GM21526 (cell line): Measurements from ENCODE around the gene U2AF1.
"Not testable (repeated sequence)": the region's sequence is repeated elsewhere in the genome, so short reads cannot be mapped to it uniquely, and the experiment has no call there.

Source experiments
- ATAC-seq: cut with Tn5 transposase; IDR thresholded peaks from one replicate; pipeline ENCODE4 v1.9.1; 2021; ENCODE audit warnings: moderate library complexity; ENCODE audit not compliant: unreplicated experiment, low FRiP score

The U2AF1 gene

GRCh38 chr21:43082587-43083300 lies 24.6 kb downstream of the U2AF1 start:
- not testable (repeated sequence) for ATAC-seq

GRCh38 chr21:43076643-43077042 lies 30.7 kb downstream of the U2AF1 start:
- ATAC-seq: not testable (repeated sequence)

GRCh38 chr21:43076023-43076637 lies 31.2 kb downstream of the U2AF1 start:
- not testable (repeated sequence) for ATAC-seq

- ATAC-seq: not testable (repeated sequence)
Measured at GRCh38 chr21:43075170-43076022, 32.0 kb downstream of the U2AF1 start, which contains the start of gene CBS. Gene CBS (minus strand): TSS chr21:43075835. CDS start chr21:43072193, 3,642 bp downstream.

GRCh38 chr21:43074401-43075169 lies 32.8 kb downstream of the U2AF1 start:
- ATAC-seq: not testable (repeated sequence)

GRCh38 chr21:43072742-43073141 lies 34.6 kb downstream of the U2AF1 start:
- ATAC-seq: not testable (repeated sequence)

- not testable (repeated sequence) for ATAC-seq
Measured at GRCh38 chr21:43069682-43070081, 37.7 kb downstream of the U2AF1 start.

GRCh38 chr21:43068065-43068464 lies 39.3 kb downstream of the U2AF1 start:
- not testable (repeated sequence) for ATAC-seq

GRCh38 chr21:43066690-43067089 lies 40.7 kb downstream of the U2AF1 start:
- not testable (repeated sequence) for ATAC-seq

- not testable (repeated sequence) for ATAC-seq
Measured at GRCh38 chr21:43065991-43066390, 41.4 kb downstream of the U2AF1 start.

- not testable (repeated sequence) for ATAC-seq
Measured at GRCh38 chr21:43064265-43064917, 43.0 kb downstream of the U2AF1 start.

GRCh38 chr21:43062955-43063664 lies 44.3 kb downstream of the U2AF1 start:
- ATAC-seq: not testable (repeated sequence)

GRCh38 chr21:43053112-43053511 lies 54.3 kb downstream of the U2AF1 start:
- not testable (repeated sequence) for ATAC-seq

- ATAC-seq: not testable (repeated sequence)
Measured at GRCh38 chr21:43045876-43046821, 61.2 kb downstream of the U2AF1 start.

GRCh38 chr21:43045165-43045875 lies 62.0 kb downstream of the U2AF1 start:
- ATAC-seq: not testable (repeated sequence)

GRCh38 chr21:43044547-43044946 lies 62.8 kb downstream of the U2AF1 start:
- not testable (repeated sequence) for ATAC-seq

- not testable (repeated sequence) for ATAC-seq
Measured at GRCh38 chr21:43043291-43043690, 64.1 kb downstream of the U2AF1 start.
